HG03135 (cell line): Measurements from ENCODE around the gene PPFIA4.

Experiments
- ATAC-seq: cut with Tn5 transposase; IDR thresholded peaks from one replicate; pipeline ENCODE4 v1.9.1; 2021; ENCODE audit warnings: mild to moderate bottlenecking, moderate library complexity; ENCODE audit not compliant: unreplicated experiment

PPFIA4 gene

GRCh38 chr1:203124546-203125317 is 98.4 kb downstream of the PPFIA4 start:
- no peak for ATAC-seq

DNA sequence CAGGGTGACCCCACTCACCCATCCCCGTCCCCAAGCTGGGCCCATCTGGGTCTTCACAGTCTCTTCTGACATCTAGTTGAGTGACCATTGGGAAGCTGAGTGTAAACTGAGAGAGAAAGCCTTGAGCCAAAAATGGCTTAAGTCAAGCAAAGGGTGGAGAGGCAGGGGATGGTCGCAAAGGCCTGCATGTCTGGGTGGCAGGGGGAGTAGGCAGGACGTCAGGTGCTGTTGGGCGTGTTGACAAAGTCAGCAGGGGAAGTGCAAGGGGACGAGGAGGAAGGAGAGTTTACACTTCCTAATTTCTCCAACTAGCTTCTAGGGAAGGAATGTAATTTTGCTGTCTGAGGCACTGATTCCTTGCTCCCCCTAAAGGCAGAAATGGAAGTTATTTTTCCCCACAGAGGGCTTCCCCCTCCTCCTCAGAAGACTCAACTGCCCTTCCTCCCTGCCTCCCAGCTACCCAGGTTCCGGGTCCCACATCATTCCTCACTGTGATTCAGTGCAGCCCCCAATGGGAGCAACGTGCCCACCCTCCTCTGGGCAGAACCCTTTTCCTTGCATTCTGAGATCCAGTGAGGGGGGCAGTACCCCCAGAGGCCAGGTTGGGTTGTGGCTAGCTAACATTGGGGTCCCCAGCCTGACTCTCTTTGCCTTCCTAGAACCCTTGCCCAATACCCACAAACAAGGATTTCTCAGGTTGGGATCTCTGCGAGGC is 100.0 kb downstream of the PPFIA4 start:
- no peak for ATAC-seq

DNA sequence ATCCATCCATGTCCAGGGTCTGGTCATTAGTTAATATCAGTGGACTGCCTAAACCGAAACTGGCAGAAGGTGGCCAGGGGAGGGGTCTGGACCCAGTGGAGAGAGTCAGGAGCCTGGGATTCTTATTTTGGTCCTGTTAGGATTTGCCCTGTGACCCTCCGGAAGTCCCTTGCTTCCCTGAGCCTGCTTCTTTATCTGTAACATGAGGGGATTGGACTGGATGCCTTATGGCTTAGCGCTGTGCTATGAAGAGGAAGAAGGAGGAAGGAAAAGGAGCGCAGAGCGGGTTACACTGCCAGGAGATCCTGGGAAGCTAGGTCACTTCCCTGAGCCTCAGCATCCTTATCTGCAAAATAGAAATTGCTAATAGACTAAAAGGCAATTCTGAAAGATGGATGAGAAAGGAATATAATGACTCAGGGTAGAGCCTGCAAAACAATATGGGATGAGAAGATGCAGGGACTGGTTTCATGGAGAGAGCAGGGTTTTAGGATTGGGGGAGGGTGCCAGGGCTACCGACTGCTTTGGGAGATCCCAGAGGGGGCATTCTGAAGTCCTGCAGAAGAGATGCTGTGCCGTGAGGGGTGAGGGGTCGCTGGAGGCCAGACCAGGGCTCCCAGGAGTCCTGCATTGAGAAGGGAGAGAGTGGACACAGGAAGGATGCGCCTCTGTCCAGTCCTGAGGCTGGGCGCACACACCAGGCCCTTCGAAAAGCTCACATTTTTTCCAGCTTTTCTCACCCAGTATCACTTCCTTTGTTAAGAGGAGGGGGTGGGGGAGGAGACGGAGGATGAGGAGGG is 100.8 kb downstream of the PPFIA4 start:
- ATAC-seq = no peak

GRCh38 chr1:203127666-203128430 is 101.6 kb downstream of the PPFIA4 start, which contains the start of gene ADORA1:
ADORA1 (plus strand) TSS chr1:203127726; CDS start chr1:203128842, 1,116 bp downstream.
- no peak for ATAC-seq

GRCh38 chr1:203128431-203128715 is 102.1 kb downstream of the PPFIA4 start:
- ATAC-seq = no peak
